IMR-90 (cell line): ENCODE results near the gene TAPBP.

ENCODE experiments used
- MAFK ChIP-seq: IDR thresholded peaks from 2 replicates; pipeline ENCODE4 v1.6.1; 2012; ENCODE audit warnings: low read depth, low read length, improper control_type of control experiment
- POLR2A ChIP-seq: IDR thresholded peaks from 2 replicates; pipeline ENCODE4 v1.6.1; 2012; ENCODE audit warnings: mild to moderate bottlenecking, low read depth, low read length
- RCOR1 ChIP-seq: IDR thresholded peaks from 2 replicates; pipeline ENCODE4 v1.6.1; 2012; ENCODE audit warnings: mild to moderate bottlenecking, low read length, improper control_type of control experiment; ENCODE audit not compliant: insufficient replicate concordance
- TF ChIP-seq, protein P1 (sequence below): conservative IDR thresholded peaks from 2 replicates; pipeline ENCODE4 v1.5.1; 2012; ENCODE audit warnings: mild to moderate bottlenecking, low read depth, low read length, improper control_type of control experiment

- TF ChIP-seq, protein P1, sequence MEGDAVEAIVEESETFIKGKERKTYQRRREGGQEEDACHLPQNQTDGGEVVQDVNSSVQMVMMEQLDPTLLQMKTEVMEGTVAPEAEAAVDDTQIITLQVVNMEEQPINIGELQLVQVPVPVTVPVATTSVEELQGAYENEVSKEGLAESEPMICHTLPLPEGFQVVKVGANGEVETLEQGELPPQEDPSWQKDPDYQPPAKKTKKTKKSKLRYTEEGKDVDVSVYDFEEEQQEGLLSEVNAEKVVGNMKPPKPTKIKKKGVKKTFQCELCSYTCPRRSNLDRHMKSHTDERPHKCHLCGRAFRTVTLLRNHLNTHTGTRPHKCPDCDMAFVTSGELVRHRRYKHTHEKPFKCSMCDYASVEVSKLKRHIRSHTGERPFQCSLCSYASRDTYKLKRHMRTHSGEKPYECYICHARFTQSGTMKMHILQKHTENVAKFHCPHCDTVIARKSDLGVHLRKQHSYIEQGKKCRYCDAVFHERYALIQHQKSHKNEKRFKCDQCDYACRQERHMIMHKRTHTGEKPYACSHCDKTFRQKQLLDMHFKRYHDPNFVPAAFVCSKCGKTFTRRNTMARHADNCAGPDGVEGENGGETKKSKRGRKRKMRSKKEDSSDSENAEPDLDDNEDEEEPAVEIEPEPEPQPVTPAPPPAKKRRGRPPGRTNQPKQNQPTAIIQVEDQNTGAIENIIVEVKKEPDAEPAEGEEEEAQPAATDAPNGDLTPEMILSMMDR = no peak
- TF ChIP-seq POLR2A = no peak
- TF ChIP-seq RCOR1 = no peak
- TF ChIP-seq MAFK = no peak
These were observed 22.6 kb upstream of the TAPBP start for GRCh38 chr6:33336495-33336894.
